GM23248 (cell line): ENCODE data around the gene XXYLT1.

Experiments used
- EZH2 ChIP-seq: fragments of 200-600 bp; sonication (generic); IDR thresholded peaks from 2 replicates; pipeline ENCODE4 v1.6.1; 2018; ENCODE audit warnings: antibody characterized with exemption, mild to moderate bottlenecking; ENCODE audit not compliant: insufficient read depth, poor library complexity, severe bottlenecking
- EZH2phosphoT487 ChIP-seq: fragments of 200-600 bp; sonication (generic); IDR thresholded peaks from 2 replicates; pipeline ENCODE4 v1.6.1; 2018; ENCODE audit warnings: antibody characterized with exemption, moderate library complexity, mild to moderate bottlenecking, low read depth; ENCODE audit not compliant: insufficient read depth

- TF ChIP-seq EZH2phosphoT487: no peak
- TF ChIP-seq EZH2: no peak
Measured at GRCh38 chr3:195182470-195182795, 88.5 kb downstream of the XXYLT1 start.
